HepG2 (cell line): ENCODE data around the gene SLC38A9. TPM values are rescaled to one million over a fixed set of nuclear protein-coding genes. Genes with fewer than 3 reads are reported as not detected.

Experiments
- ATAC-seq: fragments of 200-7000 bp; cut with Tn5 transposase; 3 replicates; pipeline ENCODE4 v1.9.1; 2020; ENCODE audit warnings: mild to moderate bottlenecking, moderate library complexity
- BruUV-seq: library from RNA; stranded (reverse); fragments of 400-500 nt; replicated peaks from 2 replicates; lab custom pipeline; 2021; lab: Mats Ljungman, UMichigan
- CTCF ChIA-PET: fragments of 300-600 bp; formaldehyde crosslinking; extraction: SDS; loops from one replicate; lab custom pipeline; 2021; ENCODE audit warnings: low total read pairs, inconsistent platforms, low intra/inter-chr PET ratio; lab: Yijun Ruan, JAX
- POLR2A ChIA-PET: fragments of 350-600 bp; sonication (Branson Sonifier 250); formaldehyde crosslinking; loops from one replicate; lab custom pipeline; 2020; ENCODE audit warnings: antibody characterized with exemption, inconsistent platforms; lab: Yijun Ruan, JAX
- DNase-seq: peaks from one replicate; pipeline ENCODE4 v3.0.0-alpha.2; 2015; ENCODE audit warnings: low spot score
- FAIRE-seq: peaks from 3 replicates; lab custom pipeline; 2011; peaks lifted over from hg19 to GRCh38; lab: Jason Lieb, UNC
- H2AFZ ChIP-seq: one replicate; pipeline ENCODE4 v1.6.1; 2011; ENCODE audit warnings: low read length, inconsistent platforms
- H3K27ac ChIP-seq: fragments of 300-600 bp; 3 replicates; pipeline ENCODE4 v1.8.0; 2011; ENCODE audit warnings: mixed run types, mild to moderate bottlenecking, mixed read lengths, low read length, inconsistent platforms; ENCODE audit not compliant: insufficient read depth; ENCODE audit errors: extremely low read length
- H3K27me3 ChIP-seq, 2 experiments: fragments of 200-600 bp in 1 of 2; 2 replicates in 1 of 2; 3 replicates in 1 of 2; pipeline versions ENCODE4 v1.6.0 to v1.8.0; 2011; ENCODE audit warnings: low read length in 2 of 2, mild to moderate bottlenecking in 2 of 2, moderate library complexity in 2 of 2, inconsistent platforms in 1 of 2; ENCODE audit not compliant: insufficient read depth in 2 of 2, control insufficient read depth in 1 of 2
- H3K36me3 ChIP-seq, 2 experiments: fragments of 200-600 bp in 1 of 2; replicated peaks in 1 of 2; 2 replicates in 1 of 2; 3 replicates in 1 of 2; pipeline versions ENCODE4 v1.5.1 to v1.8.0; 2011; ENCODE audit warnings: low read length in 2 of 2, inconsistent platforms in 1 of 2; ENCODE audit not compliant: insufficient read depth in 2 of 2, control insufficient read depth in 1 of 2
- H3K4me1 ChIP-seq: 2 replicates; pipeline ENCODE4 v1.5.1; 2012; ENCODE audit warnings: low read length, inconsistent platforms; ENCODE audit not compliant: insufficient read depth
- H3K4me2 ChIP-seq: 2 replicates; pipeline ENCODE4 v1.6.0; 2011; ENCODE audit warnings: low read depth, low read length, inconsistent platforms
- H3K4me3 ChIP-seq, 3 experiments: fragments of 200-600 bp in 1 of 3; sonication (generic), shearing (Covaris generic) in 1 of 3; replicated peaks in 1 of 3; 2 replicates each; pipeline ENCODE4 v1.5.1; 2011 to 2016; ENCODE audit warnings: low read length in 3 of 3, inconsistent platforms in 2 of 3, low read depth in 2 of 3, mild to moderate bottlenecking in 2 of 3, control low read depth in 1 of 3, mixed read lengths in 1 of 3; ENCODE audit not compliant: insufficient read depth in 1 of 3
- H3K79me2 ChIP-seq: one replicate; pipeline ENCODE4 v1.6.1; 2011; ENCODE audit warnings: low read length, inconsistent platforms; ENCODE audit not compliant: insufficient read depth
- H3K9ac ChIP-seq: 2 replicates; pipeline ENCODE4 v1.6.0; 2011; ENCODE audit warnings: mild to moderate bottlenecking, low read depth, low read length, inconsistent platforms; ENCODE audit not compliant: insufficient read depth
- H3K9me3 ChIP-seq: 2 replicates; pipeline ENCODE4 v1.5.1; 2012; ENCODE audit warnings: mild to moderate bottlenecking, low read length
- H4K20me1 ChIP-seq: 2 replicates; pipeline ENCODE4 v1.6.0; 2011; ENCODE audit warnings: inconsistent platforms, mild to moderate bottlenecking, low read length, moderate library complexity; ENCODE audit not compliant: insufficient read depth
- BCL6 ChIP-seq: IDR thresholded peaks from 2 replicates; pipeline ENCODE4 v1.6.1; 2016; ENCODE audit warnings: missing genetic modification reagents, missing compliant biosample characterization
- FOXA3 ChIP-seq: IDR thresholded peaks from 2 replicates; pipeline ENCODE4 v1.6.1; 2016; ENCODE audit warnings: missing genetic modification reagents, missing compliant biosample characterization
- GATAD2A ChIP-seq: IDR thresholded peaks from 2 replicates; pipeline ENCODE4 v1.6.1; 2016
- KAT7 ChIP-seq: IDR thresholded peaks from 2 replicates; pipeline ENCODE4 v1.6.1; 2018; ENCODE audit warnings: borderline replicate concordance, missing compliant biosample characterization
- MAFG ChIP-seq: sonication (generic); formaldehyde crosslinking; IDR thresholded peaks from 2 replicates; pipeline ENCODE4 v1.5.1; 2020; ENCODE audit warnings: mild to moderate bottlenecking, missing genetic modification reagents
- NFIC ChIP-seq: IDR thresholded peaks from 2 replicates; pipeline ENCODE4 v1.6.1; 2012; ENCODE audit warnings: mild to moderate bottlenecking, low read length, inconsistent platforms
- TCF7 ChIP-seq: sonication (generic); IDR thresholded peaks from 2 replicates; pipeline ENCODE4 v1.6.1; 2016; ENCODE audit warnings: antibody characterized with exemption, low read depth
- TERF1 ChIP-seq: sonication (generic); formaldehyde crosslinking; IDR thresholded peaks from 2 replicates; pipeline ENCODE4 v1.8.0; 2022; ENCODE audit warnings: mild to moderate bottlenecking, missing genetic modification reagents, moderate library complexity
- ZNF24 ChIP-seq: fragments of 450-650 bp; IDR thresholded peaks from 2 replicates; pipeline ENCODE4 v1.6.1; 2017; ENCODE audit warnings: antibody characterized with exemption, mild to moderate bottlenecking
- ZNF468 ChIP-seq: sonication (generic); formaldehyde crosslinking; IDR thresholded peaks from 2 replicates; pipeline ENCODE4 v1.8.0; 2022; ENCODE audit warnings: mild to moderate bottlenecking, moderate library complexity, missing genetic modification reagents
- ZNF75D ChIP-seq: sonication (generic); formaldehyde crosslinking; IDR thresholded peaks from 2 replicates; pipeline ENCODE4 v1.8.1; 2023; ENCODE audit warnings: missing genetic modification reagents, mild to moderate bottlenecking, borderline replicate concordance
- WGBS: methylation state at CpG from one replicate; pipeline ENCODE4 v1.1.6; 2017; ENCODE audit warnings: low lambda C conversion rate; 5-methylcytosine and 5-hydroxymethylcytosine counted together
- in situ Hi-C: cut with HindIII; loops from 2 replicates; pipeline ENCODE4 v1.10.0; 2017; ENCODE audit warnings: low pct_unique_long_range_greater_than_20kb; ENCODE audit not compliant: extremely low pct_ligation_motif_present
- intact Hi-C: fragments of 100-400 bp; cut with micrococcal nuclease; formaldehyde crosslinking; loops from one replicate; pipeline ENCODE4 v1.10.0; 2022; ENCODE audit not compliant: unreplicated experiment
- polyA plus RNA-seq, 8 experiments: library from polyadenylated mRNA; depleted of rRNA in 3 of 8; stranded (reverse) in 7 of 8; unstranded in 1 of 8; fragments of >200 nt; fragmentation: Illumina TruSeq in 4 of 8; extraction: Trizol in 4 of 8; gene quantifications; 2 replicates each; pipeline versions ENCODE4 v1.2.1 to v1.2.3, GENCODE V29; 2011 to 2016; ENCODE audit warnings: low read depth in 4 of 8, missing spikeins in 1 of 8, mixed read lengths in 1 of 8; ENCODE audit not compliant: insufficient read depth in 1 of 8
- total RNA-seq, 5 experiments: library from RNA; depleted of rRNA; stranded (reverse); fragments of >200 nt; fragmentation: Illumina TruSeq; extraction: Trizol; gene quantifications; 2 replicates each; pipeline ENCODE4 v1.2.3, GENCODE V29; 2016; ENCODE audit warnings: low read depth in 1 of 5
- TF ChIP-seq, protein P1 (sequence below): IDR thresholded peaks from 2 replicates; pipeline ENCODE4 v1.6.1; 2012; ENCODE audit warnings: low read depth, low read length, improper control_type of control experiment
- TF ChIP-seq, protein P2 (sequence below), 2 experiments: sonication (generic) in 1 of 2; formaldehyde crosslinking in 1 of 2; IDR thresholded peaks; 2 replicates each; pipeline versions ENCODE4 v1.4.0 to v1.6.1; 2016 to 2020; ENCODE audit warnings: borderline replicate concordance in 1 of 2, low read depth in 1 of 2, mild to moderate bottlenecking in 1 of 2, missing genetic modification reagents in 1 of 2

Gene SLC38A9
- total and polyA plus RNA-seq, 2 of the 13 experiments (the other 11 are each of a cell fraction or from before 2014, with no cell fraction given) = 19.3 to 36.0 TPM

DNA sequence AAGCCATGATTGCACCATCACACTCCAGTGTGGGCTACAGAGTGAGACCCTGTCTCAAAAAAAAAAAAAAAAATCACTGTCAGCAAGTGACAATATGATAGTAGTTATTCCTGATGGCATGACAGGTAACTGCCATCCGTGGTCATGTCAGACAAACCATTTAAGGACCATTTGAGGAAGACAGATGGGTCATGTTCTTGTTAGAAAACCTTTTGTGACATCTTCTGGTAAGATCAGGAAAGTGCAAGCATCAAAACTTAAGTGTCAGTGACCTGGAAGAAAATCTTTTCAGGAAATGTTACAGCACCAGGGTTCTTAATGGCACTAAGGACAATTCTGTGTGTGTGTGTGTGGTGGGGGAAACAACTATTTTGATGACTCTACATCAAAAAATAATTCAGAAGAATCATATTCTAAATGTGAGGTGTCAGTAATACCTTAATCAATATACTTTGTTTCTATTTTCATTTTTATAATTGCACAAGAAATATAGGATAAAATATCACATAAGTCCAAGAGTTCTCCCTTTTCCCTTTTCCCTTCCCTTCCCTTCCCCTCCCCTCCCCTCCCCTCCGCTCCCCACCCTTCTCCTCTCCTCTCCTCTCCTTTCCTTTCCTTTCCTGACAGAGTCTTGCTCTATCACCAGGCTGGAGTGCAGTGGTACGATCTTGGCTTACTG lies 17.8 kb downstream of the SLC38A9 start (continued):
- TF ChIP-seq MAFG (CRISPR knock-in tag) = no peak
- TF ChIP-seq KAT7 (CRISPR knock-in tag) = no peak
- no peak for TF ChIP-seq ZNF24
- TF ChIP-seq ZNF468 (CRISPR knock-in tag) = no peak

DNA sequence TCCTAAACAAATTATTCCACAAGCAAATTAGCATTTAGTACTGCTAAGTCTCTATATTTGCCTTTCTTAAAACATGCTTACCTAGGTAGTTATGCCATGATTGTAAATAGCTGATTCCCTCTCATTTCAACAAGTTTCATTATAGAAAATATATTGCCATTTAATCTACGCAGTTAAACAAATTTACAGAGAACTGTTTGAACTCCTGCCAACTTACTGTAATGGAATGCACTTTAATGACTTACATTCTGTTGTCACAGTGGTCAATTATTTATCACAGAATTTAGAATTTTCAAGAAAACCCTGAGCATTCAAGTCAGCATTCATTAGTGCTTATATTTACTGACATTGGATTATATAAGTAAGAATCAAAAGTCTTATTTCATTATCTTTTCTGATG lies 19.6 kb downstream of the SLC38A9 start:
- intact Hi-C loops = loop anchor here (1.0 to 5.0 kb wide), 6 partner anchors 145 to 519 kb away; partner anchors contain the start of genes CDC20B and MCIDAS
- BruUV-seq = no TSS peak
- no peak overlapping the region for H2AFZ ChIP-seq
- H3K27ac ChIP-seq = no peak overlapping the region
- no peaks in the 10 kb centered on the region; a peak in 1 of 5 replicates for H3K27me3 ChIP-seq
- ATAC-seq = no peak
- no peak for FAIRE-seq
- peak; percentile 66 for DNase-seq
- no peaks in the 10 kb centered on the region for H3K36me3 ChIP-seq
- H3K9me3 ChIP-seq = no peaks in the 10 kb centered on the region
- CTCF ChIA-PET = interaction anchor here (1.2 to 2.3 kb wide), 4 partner anchors 286 to 466 kb away, joined by 3 to 10 read pairs (median 5); partner anchors contain the start of gene MCIDAS
- POLR2A ChIA-PET = interaction anchor here (0.7 to 1.1 kb wide), 2 partner anchors 325 to 385 kb away, joined by 3 read pairs; partner anchors contain the start of gene MTREX
- no peaks in the 10 kb centered on the region for H3K79me2 ChIP-seq
- H3K4me1 ChIP-seq = peaks cover 32% of the 10 kb centered on the region
- in situ Hi-C loops = loop anchor here (5.0 to 10.0 kb wide), 3 partner anchors 285 to 520 kb away; partner anchors contain the start of gene CDC20B
- no peak overlapping the region for H3K4me3 ChIP-seq
- no peaks in the 10 kb centered on the region for H4K20me1 ChIP-seq
- H3K9ac ChIP-seq = no peak overlapping the region
- H3K4me2 ChIP-seq = no peak overlapping the region
- 3% methylated on average over 1 of the region's 1 CpG for WGBS
- peak; percentile 67; the same call in 1 of the 2 replicates for TF ChIP-seq NFIC
- TF ChIP-seq, protein P1, sequence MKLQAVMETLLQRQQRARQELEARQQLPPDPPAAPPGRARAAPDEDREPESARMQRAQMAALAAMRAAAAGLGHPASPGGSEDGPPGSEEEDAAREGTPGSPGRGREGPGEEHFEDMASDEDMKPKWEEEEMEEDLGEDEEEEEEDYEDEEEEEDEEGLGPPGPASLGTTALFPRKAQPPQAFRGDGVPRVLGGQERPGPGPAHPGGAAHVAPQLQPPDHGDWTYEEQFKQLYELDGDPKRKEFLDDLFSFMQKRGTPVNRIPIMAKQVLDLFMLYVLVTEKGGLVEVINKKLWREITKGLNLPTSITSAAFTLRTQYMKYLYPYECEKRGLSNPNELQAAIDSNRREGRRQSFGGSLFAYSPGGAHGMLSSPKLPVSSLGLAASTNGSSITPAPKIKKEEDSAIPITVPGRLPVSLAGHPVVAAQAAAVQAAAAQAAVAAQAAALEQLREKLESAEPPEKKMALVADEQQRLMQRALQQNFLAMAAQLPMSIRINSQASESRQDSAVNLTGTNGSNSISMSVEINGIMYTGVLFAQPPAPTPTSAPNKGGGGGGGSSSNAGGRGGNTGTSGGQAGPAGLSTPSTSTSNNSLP = peak; percentile 31; the same call in 1 of the 2 replicates
- peak; percentile 14; the same call in 1 of the 2 replicates for TF ChIP-seq TCF7
- no peak for TF ChIP-seq GATAD2A (CRISPR knock-in tag)
- TF ChIP-seq ZNF75D = no peak
- TF ChIP-seq, protein P2, sequence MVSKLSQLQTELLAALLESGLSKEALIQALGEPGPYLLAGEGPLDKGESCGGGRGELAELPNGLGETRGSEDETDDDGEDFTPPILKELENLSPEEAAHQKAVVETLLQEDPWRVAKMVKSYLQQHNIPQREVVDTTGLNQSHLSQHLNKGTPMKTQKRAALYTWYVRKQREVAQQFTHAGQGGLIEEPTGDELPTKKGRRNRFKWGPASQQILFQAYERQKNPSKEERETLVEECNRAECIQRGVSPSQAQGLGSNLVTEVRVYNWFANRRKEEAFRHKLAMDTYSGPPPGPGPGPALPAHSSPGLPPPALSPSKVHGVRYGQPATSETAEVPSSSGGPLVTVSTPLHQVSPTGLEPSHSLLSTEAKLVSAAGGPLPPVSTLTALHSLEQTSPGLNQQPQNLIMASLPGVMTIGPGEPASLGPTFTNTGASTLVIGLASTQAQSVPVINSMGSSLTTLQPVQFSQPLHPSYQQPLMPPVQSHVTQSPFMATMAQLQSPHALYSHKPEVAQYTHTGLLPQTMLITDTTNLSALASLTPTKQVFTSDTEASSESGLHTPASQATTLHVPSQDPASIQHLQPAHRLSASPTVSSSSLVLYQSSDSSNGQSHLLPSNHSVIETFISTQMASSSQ (IDR thresholded peaks at IDR 0.05; ENCODE audit: low read depth) = peak; percentile 54; the same call in 1 of the 2 replicates
- TF ChIP-seq, protein P2 (CRISPR knock-in tag; IDR thresholded peaks at IDR 0.05; ENCODE audit: borderline replicate concordance) = no peak
- TF ChIP-seq FOXA3 = 0 out of 2 replicates have a peak, but pooled peaks have one; percentile 8
- no peak for TF ChIP-seq TERF1 (CRISPR knock-in tag)
- TF ChIP-seq BCL6 (CRISPR knock-in tag) = peak; percentile 45; the same call in 1 of the 2 replicates
